ENCODE data around the gene PSME1. TPM values are rescaled to one million over a fixed set of nuclear protein-coding genes. Genes with fewer than 3 reads are reported as not detected.
A peak's percentile ranks its signal among the peaks of the same experiment; 100 is the strongest.

PSME1 gene
- total RNA-seq, 4 donors from 2014 or later: 81.3 to 125 (median 114) TPM

- WGBS, 2 donors: 1 to 2% methylated on average over 20 to 25 of the region's 25 CpGs
- TF ChIP-seq CTCF (IDR thresholded peaks at IDR 0.05) (peak in 1 of 3 donors; percentile 14), POLR2A (IDR thresholded peaks at IDR 0.05) (no peak)
- intact Hi-C loops (cut with DNase I; ENCODE audit: low total_unique reads): no loop called here
- DNase-seq (ENCODE audit: low spot score in 2 of 2): peak; percentile 92 to 98
- H3K4me3 ChIP-seq (ENCODE audit: low read depth, poor library complexity, severe bottlenecking): peak within 1 kb of the TSS; percentile 94
Measured at GRCh38 chr14:24146453-24146977, 10.5 kb downstream of the PSME1 start, which contains the start of gene PSME2. TSS of gene PSME2 (minus strand) at chr14:24146610. CDS start at chr14:24146581, 29 bp downstream.

GRCh38 chr14:24146978-24147760 is 11.2 kb downstream of the PSME1 start, which contains the start of gene RNF31:
TSS of gene RNF31 (plus strand) at chr14:24147498. CDS start at chr14:24147699, 201 bp downstream.
- intact Hi-C loops (cut with DNase I; ENCODE audit: low total_unique reads): no loop called here
- WGBS, 2 donors: 1% methylated on average over 34 to 45 of the region's 57 CpGs
- TF ChIP-seq CTCF (IDR thresholded peaks at IDR 0.05) (no peak), POLR2A (IDR thresholded peaks at IDR 0.05) (no peak)
- DNase-seq (ENCODE audit: low spot score in 2 of 2): peak; percentile 99 to 100
- H3K4me3 ChIP-seq (ENCODE audit: low read depth, poor library complexity, severe bottlenecking): peak within 1 kb of the TSS; percentile 94

- TF ChIP-seq POLR2A (IDR thresholded peaks at IDR 0.05) (no peak), CTCF (IDR thresholded peaks at IDR 0.05) (no peak)
- WGBS, 2 donors: 4 to 12% methylated on average over 15 to 25 of the region's 29 CpGs
- peak in 1 of 2 donors; percentile 82 for DNase-seq (ENCODE audit: low spot score in 2 of 2)
- intact Hi-C loops (cut with DNase I; ENCODE audit: low total_unique reads): no loop called here
- peak overlapping the region; percentile 94 for H3K4me3 ChIP-seq (ENCODE audit: low read depth, poor library complexity, severe bottlenecking)
Measured at GRCh38 chr14:24147761-24148428, 11.9 kb downstream of the PSME1 start.

- intact Hi-C loops (cut with DNase I; ENCODE audit: low total_unique reads): no loop called here
- H3K4me3 ChIP-seq (ENCODE audit: low read depth, poor library complexity, severe bottlenecking): no peak overlapping the region
- 87 to 100% methylated on average over 3 of the region's 3 CpGs for WGBS, 2 donors
- no peak for DNase-seq (ENCODE audit: low spot score in 2 of 2)
- TF ChIP-seq POLR2A (IDR thresholded peaks at IDR 0.05) (no peak), CTCF (IDR thresholded peaks at IDR 0.05) (no peak)
Measured at GRCh38 chr14:24149302-24149969, 13.4 kb downstream of the PSME1 start.

GRCh38 chr14:24150061-24150460 is 14.1 kb downstream of the PSME1 start:
- no peak for DNase-seq (ENCODE audit: low spot score in 2 of 2)
- TF ChIP-seq CTCF (IDR thresholded peaks at IDR 0.05) (no peak), POLR2A (IDR thresholded peaks at IDR 0.05) (no peak)
- no peak overlapping the region for H3K4me3 ChIP-seq (ENCODE audit: low read depth, poor library complexity, severe bottlenecking)
- intact Hi-C loops (cut with DNase I; ENCODE audit: low total_unique reads): no loop called here
- WGBS, 2 donors: 89 to 94% methylated on average over 9 of the region's 9 CpGs
